ENCODE results near the gene FN3KRP. TPM values are rescaled to one million over a fixed set of nuclear protein-coding genes. Genes with fewer than 3 reads are reported as not detected.
A peak's percentile ranks its signal among the peaks of the same experiment; 100 is the strongest.

The FN3KRP gene
- total and polyA plus RNA-seq, 2 of the 13 experiments (the other 11 are each of a cell fraction or from before 2014, with no cell fraction given), result 22.4 to 28.2 TPM

GRCh38 chr17:82703036-82703745 lies 13.3 kb upstream of the FN3KRP start (continued):
- TF ChIP-seq ZFP36L1 (CRISPR knock-in tag; IDR thresholded peaks at IDR 0.05) (no peak), KLF11 (CRISPR knock-in tag; IDR thresholded peaks at IDR 0.05) (no peak), ZNF263 (CRISPR knock-in tag; IDR thresholded peaks at IDR 0.05) (no peak), ZNF136 (CRISPR knock-in tag; IDR thresholded peaks at IDR 0.05; ENCODE audit: low read depth) (no peak), ZNF34 (CRISPR knock-in tag; IDR thresholded peaks at IDR 0.05; ENCODE audit: borderline replicate concordance) (no peak), ZNF530 (CRISPR knock-in tag; IDR thresholded peaks at IDR 0.05; ENCODE audit: low read depth) (no peak), MEIS1 (CRISPR knock-in tag; IDR thresholded peaks at IDR 0.05; ENCODE audit: borderline replicate concordance) (0 out of 2 replicates have a peak, but pooled peaks have one; percentile 30), NCOA2 (CRISPR knock-in tag; IDR thresholded peaks at IDR 0.05) (no peak), ZNF234 (CRISPR knock-in tag; conservative IDR thresholded peaks at IDR 0.05) (no peak), ZNF550 (CRISPR knock-in tag; IDR thresholded peaks at IDR 0.05; ENCODE audit: borderline replicate concordance) (no peak), REPIN1 (CRISPR knock-in tag; IDR thresholded peaks at IDR 0.05; ENCODE audit: borderline replicate concordance, low read depth) (no peak), CENPX (CRISPR knock-in tag; IDR thresholded peaks at IDR 0.05) (no peak), MED8 (CRISPR knock-in tag; IDR thresholded peaks at IDR 0.05; ENCODE audit: insufficient replicate concordance) (no peak), ZFP91 (CRISPR knock-in tag; IDR thresholded peaks at IDR 0.05; ENCODE audit: borderline replicate concordance) (no peak)
- TF ChIP-seq, protein P1, sequence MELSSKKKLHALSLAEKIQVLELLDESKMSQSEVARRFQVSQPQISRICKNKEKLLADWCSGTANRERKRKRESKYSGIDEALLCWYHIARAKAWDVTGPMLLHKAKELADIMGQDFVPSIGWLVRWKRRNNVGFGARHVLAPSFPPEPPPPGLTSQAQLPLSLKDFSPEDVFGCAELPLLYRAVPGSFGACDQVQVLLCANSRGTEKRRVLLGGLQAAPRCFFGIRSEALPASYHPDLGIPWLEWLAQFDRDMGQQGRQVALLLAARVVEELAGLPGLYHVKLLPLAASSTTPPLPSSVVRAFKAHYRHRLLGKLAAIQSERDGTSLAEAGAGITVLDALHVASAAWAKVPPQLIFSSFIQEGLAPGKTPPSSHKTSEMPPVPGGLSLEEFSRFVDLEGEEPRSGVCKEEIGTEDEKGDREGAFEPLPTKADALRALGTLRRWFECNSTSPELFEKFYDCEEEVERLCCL (CRISPR knock-in tag; IDR thresholded peaks at IDR 0.05; ENCODE audit: borderline replicate concordance), result no peak
